T-helper 1 cell treated with Interleukin-12 subunit alpha and Interleukin-12 subunit beta and Interleukin-4 antibody, amounts not matched to agents 30 μg/mL and 1 μg/mL, for 36 hours (primary cell): ENCODE data around the gene BPIFA1.
A peak's percentile ranks its signal among the peaks of the same experiment; 100 is the strongest.

Experiments
- H3K27ac Mint-ChIP-seq: one replicate; pipeline ENCODE4 v1.8.0; 2021; ENCODE audit warnings: mild to moderate bottlenecking, mixed read lengths
- H3K27me3 Mint-ChIP-seq: one replicate; pipeline ENCODE4 v1.8.0; 2021; ENCODE audit warnings: low read depth, mixed read lengths
- H3K36me3 Mint-ChIP-seq: one replicate; pipeline ENCODE4 v1.8.0; 2021; ENCODE audit warnings: low read depth, mixed read lengths
- H3K4me1 Mint-ChIP-seq: one replicate; pipeline ENCODE4 v1.8.0; 2021; ENCODE audit warnings: low read depth, mixed read lengths
- H3K4me3 Mint-ChIP-seq: one replicate; pipeline ENCODE4 v1.8.0; 2021; ENCODE audit warnings: mild to moderate bottlenecking, moderate library complexity, mixed read lengths
- H3K9me3 Mint-ChIP-seq: one replicate; pipeline ENCODE4 v1.8.0; 2021; ENCODE audit warnings: mixed read lengths

The BPIFA1 gene

GRCh38 chr20:33235696-33236095 lies at the start of gene BPIFA1:
Gene BPIFA1 (plus strand): TSS chr20:33235996. CDS start chr20:33237712, 1,716 bp downstream.
- Mint-ChIP-seq H3K27ac (no peak within 1 kb of the TSS), H3K4me1 (peaks cover 12% of the 10 kb centered on the region), H3K4me3 (no peak within 1 kb of the TSS), H3K9me3 (no peaks in the 10 kb centered on the region), H3K27me3 (peaks cover 4% of the 10 kb centered on the region), H3K36me3 (no peaks in the 10 kb centered on the region)

DNA sequence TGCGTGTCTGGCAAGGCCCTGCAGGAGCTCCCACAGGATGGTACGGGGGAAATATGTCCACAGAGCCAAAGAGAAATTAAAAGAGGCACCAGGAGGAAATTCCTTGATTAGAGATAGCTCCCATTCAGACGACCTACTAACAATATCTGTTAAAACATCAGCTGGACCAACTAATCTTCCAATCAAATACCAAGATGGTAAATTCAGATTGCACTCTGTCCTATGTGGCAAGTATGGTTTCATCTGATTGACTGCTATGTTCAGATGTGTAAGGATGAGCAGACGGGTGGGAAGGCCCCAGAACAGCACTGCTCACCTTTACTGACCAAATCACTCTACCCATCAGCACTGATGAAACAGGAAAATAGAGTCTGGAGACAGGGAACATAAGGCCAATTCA lies 48.3 kb upstream of the BPIFA1 start:
- no peak overlapping the region for H3K4me3 Mint-ChIP-seq
- H3K36me3 Mint-ChIP-seq, result no peaks in the 10 kb centered on the region
- no peaks in the 10 kb centered on the region for H3K9me3 Mint-ChIP-seq
- no peak overlapping the region for H3K27ac Mint-ChIP-seq
- no peaks in the 10 kb centered on the region for H3K27me3 Mint-ChIP-seq
- no peaks in the 10 kb centered on the region for H3K4me1 Mint-ChIP-seq

- H3K27me3 Mint-ChIP-seq, result no peaks in the 10 kb centered on the region
- no peaks in the 10 kb centered on the region for H3K9me3 Mint-ChIP-seq
- no peak overlapping the region for H3K4me3 Mint-ChIP-seq
- no peak overlapping the region for H3K27ac Mint-ChIP-seq
- no peaks in the 10 kb centered on the region for H3K4me1 Mint-ChIP-seq
- no peaks in the 10 kb centered on the region for H3K36me3 Mint-ChIP-seq
These were observed 47.4 kb upstream of the BPIFA1 start for GRCh38 chr20:33188421-33188820.

- H3K27ac Mint-ChIP-seq, result no peak overlapping the region
- no peaks in the 10 kb centered on the region for H3K27me3 Mint-ChIP-seq
- H3K9me3 Mint-ChIP-seq, result no peaks in the 10 kb centered on the region
- H3K4me1 Mint-ChIP-seq, result no peaks in the 10 kb centered on the region
- H3K4me3 Mint-ChIP-seq, result no peak overlapping the region
- H3K36me3 Mint-ChIP-seq, result no peaks in the 10 kb centered on the region
These were observed 44.3 kb upstream of the BPIFA1 start for GRCh38 chr20:33191484-33191883.

- Mint-ChIP-seq H3K36me3 (no peaks in the 10 kb centered on the region), H3K4me3 (no peak overlapping the region), H3K4me1 (no peaks in the 10 kb centered on the region), H3K9me3 (no peaks in the 10 kb centered on the region), H3K27ac (no peak overlapping the region), H3K27me3 (no peaks in the 10 kb centered on the region)
These were observed 43.8 kb upstream of the BPIFA1 start for GRCh38 chr20:33191955-33192354.

GRCh38 chr20:33192912-33193501 lies 42.8 kb upstream of the BPIFA1 start:
- Mint-ChIP-seq H3K4me3 (no peak overlapping the region), H3K27me3 (no peaks in the 10 kb centered on the region), H3K4me1 (no peaks in the 10 kb centered on the region), H3K9me3 (no peaks in the 10 kb centered on the region), H3K27ac (no peak overlapping the region), H3K36me3 (no peaks in the 10 kb centered on the region)

GRCh38 chr20:33199026-33199425 lies 36.8 kb upstream of the BPIFA1 start:
- H3K4me1 Mint-ChIP-seq, result no peaks in the 10 kb centered on the region
- H3K27me3 Mint-ChIP-seq, result no peaks in the 10 kb centered on the region
- H3K9me3 Mint-ChIP-seq, result no peaks in the 10 kb centered on the region
- H3K36me3 Mint-ChIP-seq, result no peaks in the 10 kb centered on the region
- H3K4me3 Mint-ChIP-seq, result no peak overlapping the region
- no peak overlapping the region for H3K27ac Mint-ChIP-seq

GRCh38 chr20:33202451-33202850 lies 33.3 kb upstream of the BPIFA1 start:
- no peaks in the 10 kb centered on the region for H3K36me3 Mint-ChIP-seq
- H3K4me1 Mint-ChIP-seq, result no peaks in the 10 kb centered on the region
- H3K27ac Mint-ChIP-seq, result no peak overlapping the region
- no peak overlapping the region for H3K4me3 Mint-ChIP-seq
- peaks cover 11% of the 10 kb centered on the region for H3K27me3 Mint-ChIP-seq
- no peaks in the 10 kb centered on the region for H3K9me3 Mint-ChIP-seq

DNA sequence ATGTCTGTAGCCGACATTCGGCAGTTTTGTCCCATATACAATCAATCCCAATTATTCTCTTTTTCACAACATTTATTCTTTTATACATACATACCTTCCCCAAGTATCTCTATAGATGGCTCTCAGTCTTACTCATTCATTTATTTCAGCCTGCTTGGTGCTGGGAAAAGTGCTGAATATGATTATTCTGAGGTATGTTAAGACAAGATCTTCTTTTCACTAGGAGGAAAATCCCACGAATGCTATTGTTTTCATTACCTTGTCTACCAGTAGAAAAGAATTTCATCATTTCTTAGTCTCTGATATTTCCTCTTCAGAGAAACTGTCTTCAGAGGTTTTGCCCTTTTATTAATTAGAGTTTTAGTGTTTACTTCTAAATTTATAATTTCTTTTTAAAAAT lies 32.4 kb upstream of the BPIFA1 start:
- Mint-ChIP-seq H3K4me3 (no peak overlapping the region), H3K36me3 (no peaks in the 10 kb centered on the region), H3K9me3 (no peaks in the 10 kb centered on the region), H3K4me1 (no peaks in the 10 kb centered on the region), H3K27me3 (peaks cover 11% of the 10 kb centered on the region), H3K27ac (no peak overlapping the region)

DNA sequence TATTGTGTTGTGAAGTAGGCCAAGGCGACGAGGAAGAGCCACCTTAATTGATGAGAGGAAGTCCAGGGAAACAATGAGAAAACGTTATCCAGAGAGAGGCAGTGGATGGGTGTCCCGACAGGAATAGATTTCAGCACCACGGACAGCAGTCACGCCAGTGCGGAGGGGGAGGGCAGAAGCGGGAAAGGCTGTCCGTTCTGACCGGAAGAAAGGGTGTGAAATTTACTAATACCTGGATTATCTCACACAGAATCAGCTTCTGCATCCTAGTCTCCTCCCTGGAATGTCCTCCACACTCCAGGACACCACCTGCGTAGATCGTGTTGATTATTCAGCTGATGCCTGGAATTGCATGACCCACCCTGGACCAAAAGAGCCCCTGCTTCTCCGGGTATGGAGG lies 26.0 kb upstream of the BPIFA1 start:
- Mint-ChIP-seq H3K4me1 (peaks cover 4% of the 10 kb centered on the region), H3K9me3 (no peaks in the 10 kb centered on the region), H3K36me3 (no peaks in the 10 kb centered on the region), H3K27ac (no peak overlapping the region), H3K4me3 (no peak overlapping the region), H3K27me3 (peaks cover 25% of the 10 kb centered on the region)

DNA sequence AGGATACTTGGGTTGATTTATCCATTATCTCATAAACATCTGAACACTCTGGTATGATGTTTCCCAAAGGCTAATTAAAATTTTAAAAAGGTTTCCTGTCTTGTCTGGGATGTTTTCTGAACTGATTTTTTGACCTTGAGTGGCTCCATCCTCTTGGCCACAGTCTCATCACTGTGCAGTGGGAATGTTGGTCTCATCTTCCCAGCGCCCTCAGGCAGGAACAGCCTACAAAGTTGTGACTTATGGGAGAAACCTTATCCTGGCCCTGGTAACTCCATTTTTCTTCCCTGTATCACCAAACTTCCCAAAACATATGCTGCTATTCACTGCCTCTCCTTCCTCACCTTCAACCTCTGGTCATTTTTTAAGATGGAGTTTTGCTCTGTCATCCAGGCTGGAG lies 25.4 kb upstream of the BPIFA1 start:
- Mint-ChIP-seq H3K27me3 (peaks cover 24% of the 10 kb centered on the region), H3K9me3 (no peaks in the 10 kb centered on the region), H3K36me3 (no peaks in the 10 kb centered on the region), H3K27ac (peak overlapping the region; percentile 18), H3K4me3 (no peak overlapping the region), H3K4me1 (peaks cover 4% of the 10 kb centered on the region)

GRCh38 chr20:33211817-33212424 lies 23.9 kb upstream of the BPIFA1 start:
- peaks cover 33% of the 10 kb centered on the region for H3K27me3 Mint-ChIP-seq
- H3K27ac Mint-ChIP-seq, result no peak overlapping the region
- no peak overlapping the region for H3K4me3 Mint-ChIP-seq
- peaks cover 4% of the 10 kb centered on the region for H3K4me1 Mint-ChIP-seq
- H3K36me3 Mint-ChIP-seq, result no peaks in the 10 kb centered on the region
- no peaks in the 10 kb centered on the region for H3K9me3 Mint-ChIP-seq

GRCh38 chr20:33217052-33217451 lies 18.7 kb upstream of the BPIFA1 start, which contains the start of gene BPIFA3:
Gene BPIFA3 (plus strand): TSS chr20:33217352. CDS start chr20:33217537, 185 bp downstream.
- H3K4me3 Mint-ChIP-seq, result no peak within 1 kb of the TSS
- no peaks in the 10 kb centered on the region for H3K9me3 Mint-ChIP-seq
- H3K27ac Mint-ChIP-seq, result no peak within 1 kb of the TSS
- no peaks in the 10 kb centered on the region for H3K4me1 Mint-ChIP-seq
- peaks cover 27% of the 10 kb centered on the region for H3K27me3 Mint-ChIP-seq
- no peaks in the 10 kb centered on the region for H3K36me3 Mint-ChIP-seq

- Mint-ChIP-seq H3K27ac (no peak overlapping the region), H3K4me3 (no peak overlapping the region), H3K36me3 (no peaks in the 10 kb centered on the region), H3K9me3 (no peaks in the 10 kb centered on the region), H3K27me3 (no peaks in the 10 kb centered on the region), H3K4me1 (no peaks in the 10 kb centered on the region)
These were observed 11.4 kb upstream of the BPIFA1 start for GRCh38 chr20:33224399-33224798.

GRCh38 chr20:33229843-33230242 lies 6.0 kb upstream of the BPIFA1 start:
- Mint-ChIP-seq H3K9me3 (no peaks in the 10 kb centered on the region), H3K36me3 (no peaks in the 10 kb centered on the region), H3K27ac (peak overlapping the region; percentile 16), H3K4me3 (no peak overlapping the region), H3K4me1 (peaks cover 22% of the 10 kb centered on the region), H3K27me3 (no peaks in the 10 kb centered on the region)
